ENCODE measurements around the gene PXMP4.
"Not testable (repeated sequence)": the region's sequence is repeated elsewhere in the genome, so short reads cannot be mapped to it uniquely, and the experiment has no call there.

PXMP4 gene, protein sequence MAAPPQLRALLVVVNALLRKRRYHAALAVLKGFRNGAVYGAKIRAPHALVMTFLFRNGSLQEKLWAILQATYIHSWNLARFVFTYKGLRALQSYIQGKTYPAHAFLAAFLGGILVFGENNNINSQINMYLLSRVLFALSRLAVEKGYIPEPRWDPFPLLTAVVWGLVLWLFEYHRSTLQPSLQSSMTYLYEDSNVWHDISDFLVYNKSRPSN

DNA sequence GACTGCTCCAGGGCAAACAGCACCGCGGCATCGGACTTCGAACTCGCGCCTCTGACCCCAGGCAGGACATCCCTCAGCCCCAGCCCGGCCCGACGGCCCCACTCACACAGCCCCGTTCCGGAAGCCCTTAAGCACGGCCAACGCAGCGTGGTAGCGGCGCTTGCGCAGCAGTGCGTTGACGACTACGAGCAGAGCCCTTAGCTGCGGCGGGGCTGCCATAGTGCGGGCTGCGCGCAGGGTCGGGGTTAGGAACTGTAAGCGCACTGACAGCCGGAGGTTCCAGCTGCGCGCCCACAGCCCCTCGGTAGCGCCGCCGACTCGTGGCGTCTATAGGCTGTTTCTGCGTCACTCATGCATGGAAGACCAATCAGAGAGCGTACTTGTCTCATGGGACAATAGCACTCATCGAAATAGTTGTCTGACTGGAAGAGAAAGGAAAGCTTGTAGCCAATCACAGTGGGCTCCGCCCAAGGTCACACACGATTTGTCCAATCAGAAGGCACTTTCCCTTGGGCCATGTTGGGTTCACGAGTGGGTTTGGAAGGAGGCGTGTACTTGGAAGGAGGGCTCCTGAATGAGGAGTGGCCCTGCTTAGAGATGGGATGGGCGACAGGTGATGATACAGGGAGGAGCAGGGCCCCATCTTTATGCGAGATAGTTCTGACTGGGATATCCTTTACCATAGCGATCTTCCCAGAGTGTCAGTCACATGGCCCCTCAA, at the start of gene PXMP4:
PXMP4 (minus strand) TSS at position 322 of the 721 bp plus-strand sequence; CDS start at position 219, 103 bp downstream.
- DNase-seq: peak; percentile 83 to 84

DNA sequence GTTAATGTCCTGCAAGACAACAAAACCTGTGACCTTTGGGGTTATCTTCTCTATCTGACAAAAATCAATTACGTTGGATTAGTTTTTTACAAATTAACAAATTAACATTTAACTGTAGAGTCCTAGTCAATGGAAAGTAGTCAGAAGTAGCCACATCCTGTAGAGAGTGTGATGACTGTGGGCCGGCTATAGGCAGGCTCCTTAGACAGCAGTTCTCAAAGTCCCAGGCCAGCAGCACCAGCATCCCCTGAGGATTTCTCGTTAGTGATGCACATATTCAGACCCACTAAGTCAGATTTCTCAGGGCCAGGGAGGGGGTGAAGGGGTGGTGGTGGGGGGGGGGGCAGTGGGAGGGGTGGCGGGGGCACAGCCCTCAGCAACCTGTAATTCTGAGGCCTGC, 48.9 kb upstream of the PXMP4 start:
- no peak for DNase-seq

DNA sequence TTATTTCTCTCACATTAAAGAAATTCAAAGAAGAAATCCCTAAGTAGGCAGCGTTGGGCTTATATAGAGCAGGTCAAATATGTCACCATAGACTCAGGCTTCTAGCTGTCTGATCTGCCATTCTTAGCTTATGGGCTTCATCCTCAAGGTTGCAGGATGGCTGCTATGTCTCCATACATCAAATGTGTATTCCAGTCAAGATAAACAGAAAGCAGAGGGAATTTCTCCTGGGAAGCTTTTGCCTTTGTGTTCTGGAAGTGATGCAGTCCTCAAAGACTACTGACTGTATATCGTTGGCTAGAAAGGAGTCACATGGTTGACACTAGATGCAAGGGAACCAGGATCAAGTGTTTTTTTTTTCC, 47.6 kb upstream of the PXMP4 start:
- no peak for DNase-seq

DNA sequence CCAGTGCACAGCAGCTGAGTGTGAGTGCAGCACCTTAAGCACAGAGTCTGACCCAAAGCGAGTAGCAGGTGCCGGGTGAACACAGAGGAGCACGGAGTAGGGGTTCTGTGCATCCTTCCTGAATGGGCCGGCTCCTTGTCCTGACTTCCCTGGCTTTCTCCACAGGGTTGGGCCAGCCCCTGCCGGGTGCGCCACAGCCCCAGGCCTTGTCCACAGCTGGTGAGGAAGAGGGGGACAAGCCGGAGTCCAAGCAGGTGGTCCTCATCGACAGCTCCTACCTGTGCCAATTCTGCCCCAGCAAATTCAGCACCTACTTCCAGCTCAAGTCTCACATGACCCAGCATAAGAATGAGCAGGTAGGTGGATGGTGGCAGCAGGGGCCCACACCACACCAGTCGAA, 46.6 kb upstream of the PXMP4 start:
- no peak for DNase-seq

DNA sequence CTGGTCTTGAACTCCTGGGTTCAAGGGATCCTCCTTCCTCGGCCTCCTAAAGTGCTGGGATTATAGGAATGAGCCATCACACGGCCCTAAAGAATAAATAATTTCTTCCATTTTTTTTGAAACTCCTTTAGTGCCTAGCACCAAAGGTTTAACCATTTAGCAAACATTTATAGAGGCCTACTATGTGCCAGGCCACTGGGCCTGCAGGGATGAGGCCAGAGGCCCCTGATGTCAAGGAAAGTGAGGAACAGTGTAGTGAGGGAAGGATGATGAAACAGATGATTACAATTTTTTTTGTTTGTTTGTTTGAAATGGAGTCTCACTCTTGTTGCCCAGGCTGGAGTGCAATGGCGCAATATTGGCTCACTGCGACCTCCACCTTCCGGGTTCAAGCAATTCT, 45.5 kb upstream of the PXMP4 start:
- DNase-seq: no peak

DNA sequence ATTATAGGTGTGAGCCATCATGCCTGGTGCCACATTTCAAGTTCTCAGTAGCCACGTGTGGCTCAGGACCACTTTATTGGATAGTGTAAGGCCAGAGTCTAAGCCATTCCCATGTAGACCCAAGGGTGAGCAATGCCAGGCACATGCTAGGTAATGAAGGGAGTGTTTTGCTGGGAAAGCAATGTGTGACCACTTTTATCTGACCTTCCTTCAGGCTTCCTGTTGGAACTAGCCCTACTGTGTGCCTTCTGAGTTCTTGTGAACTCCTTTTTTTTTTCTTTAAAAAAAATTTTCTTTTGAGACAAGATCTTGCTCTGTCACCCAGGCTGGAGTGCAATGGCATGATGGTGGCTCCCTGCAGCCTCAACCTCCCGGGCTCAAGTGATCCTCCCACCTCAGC, 45.0 kb upstream of the PXMP4 start:
- DNase-seq: no peak

DNA sequence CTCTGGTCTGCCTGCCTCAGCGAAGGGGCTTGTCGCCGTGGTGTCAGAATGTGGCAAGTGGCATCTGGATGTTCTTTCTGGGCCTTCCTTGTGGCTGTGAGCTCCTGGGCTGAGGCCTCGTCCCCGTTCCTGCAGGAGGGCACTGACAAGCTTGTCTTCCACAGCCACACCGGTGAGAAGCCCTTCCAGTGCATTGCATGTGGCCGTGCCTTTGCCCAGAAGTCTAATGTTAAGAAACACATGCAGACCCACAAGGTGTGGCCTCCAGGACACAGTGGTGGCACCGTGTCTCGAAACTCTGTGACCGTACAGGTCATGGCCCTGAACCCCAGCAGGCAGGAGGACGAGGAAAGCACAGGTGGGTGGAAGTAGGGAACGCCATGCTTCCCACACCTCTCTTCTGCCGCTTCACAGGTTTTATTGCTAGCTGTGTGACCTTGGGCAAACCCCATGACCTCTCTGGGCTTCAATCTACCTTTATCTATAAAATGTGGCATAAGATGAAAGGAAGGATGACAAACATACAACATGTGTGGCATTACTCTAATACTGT, 41.7 kb upstream of the PXMP4 start:
- DNase-seq: no peak

DNA sequence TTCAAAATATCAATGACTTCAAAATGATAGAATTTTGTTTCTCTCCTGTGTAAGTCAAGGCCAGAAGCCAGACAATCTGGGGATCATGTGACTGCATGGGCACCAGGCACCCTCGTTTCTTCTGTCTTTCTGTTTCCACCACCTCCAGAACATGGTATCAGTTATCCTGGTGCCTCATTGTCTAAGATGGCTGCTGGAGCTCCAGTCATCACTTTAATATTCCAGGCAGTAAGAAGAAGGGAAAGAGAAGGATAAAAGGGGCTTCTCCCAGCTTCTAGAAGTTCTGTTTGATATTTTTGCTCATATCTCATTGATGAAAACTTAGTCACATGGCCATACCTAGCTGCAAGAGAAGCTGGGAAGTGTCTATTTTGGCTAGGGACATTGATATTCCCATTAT, 37.3 kb upstream of the PXMP4 start:
- DNase-seq: no peak

DNA sequence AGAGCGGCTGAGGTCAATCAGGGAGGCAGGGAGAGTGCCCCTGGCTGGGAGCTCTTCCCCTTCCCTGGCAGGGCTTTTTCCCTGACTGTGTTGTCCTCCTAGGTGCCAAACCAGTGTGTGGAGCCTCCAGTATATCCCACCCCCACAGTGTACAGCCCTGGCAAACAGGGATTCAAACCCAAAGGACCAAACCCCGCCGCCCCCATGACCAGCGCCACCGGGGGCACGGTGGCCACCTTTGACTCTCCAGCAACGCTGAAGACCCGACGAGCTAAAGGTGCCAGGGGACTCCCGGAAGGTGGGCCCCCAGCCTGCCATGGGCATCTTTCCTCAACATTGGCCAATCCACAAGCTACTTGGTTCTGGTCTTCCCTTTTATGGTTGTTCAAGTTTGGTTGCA, 36.9 kb upstream of the PXMP4 start:
- DNase-seq: no peak

DNA sequence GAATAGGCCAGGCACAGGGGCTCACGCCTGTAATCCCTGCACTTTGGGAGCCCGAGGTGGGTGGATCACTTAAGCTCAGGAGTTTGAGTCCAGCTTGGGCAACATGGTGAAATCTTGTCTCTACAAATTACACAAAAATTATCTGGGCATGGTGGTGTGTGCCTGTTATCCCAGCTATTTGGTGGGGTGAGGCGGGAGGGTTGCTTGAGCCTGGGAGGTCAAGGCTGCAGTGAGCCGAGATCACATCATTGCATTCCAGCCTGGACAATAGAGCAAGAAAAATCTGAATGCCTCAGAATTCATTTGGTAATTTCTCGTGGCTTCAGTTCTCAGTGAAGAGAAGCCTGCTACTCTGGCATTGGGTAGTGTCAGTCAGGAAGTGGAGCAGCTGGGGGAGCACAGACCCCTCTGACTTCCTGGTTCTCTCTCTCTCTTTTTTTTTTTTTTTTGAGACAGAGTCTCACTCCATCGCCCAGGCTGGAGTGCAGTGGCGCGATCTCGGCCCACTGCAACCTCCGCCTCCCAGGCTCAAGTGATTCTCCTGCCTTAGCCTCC, 35.9 kb upstream of the PXMP4 start:
- DNase-seq: not testable (repeated sequence)

DNA sequence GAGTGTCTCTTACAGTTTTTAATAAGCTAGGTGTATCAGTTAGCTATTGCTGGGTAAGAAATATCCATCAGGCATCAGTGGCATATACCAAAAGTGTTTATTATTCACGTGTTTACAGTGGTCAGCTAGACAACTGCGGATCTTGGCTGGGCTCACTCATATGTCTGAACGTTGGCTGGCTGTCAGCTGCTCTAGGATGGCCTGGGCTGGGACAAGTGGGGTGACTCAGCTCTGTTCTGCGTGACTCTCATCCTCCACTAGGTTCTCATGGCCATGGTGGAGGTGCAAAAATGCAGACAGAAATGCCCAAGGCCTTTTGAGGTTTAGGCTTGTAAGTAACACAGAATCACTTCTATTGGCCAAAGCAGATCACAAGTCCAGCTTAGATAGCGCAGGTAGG, 33.7 kb upstream of the PXMP4 start:
- no peak for DNase-seq

DNA sequence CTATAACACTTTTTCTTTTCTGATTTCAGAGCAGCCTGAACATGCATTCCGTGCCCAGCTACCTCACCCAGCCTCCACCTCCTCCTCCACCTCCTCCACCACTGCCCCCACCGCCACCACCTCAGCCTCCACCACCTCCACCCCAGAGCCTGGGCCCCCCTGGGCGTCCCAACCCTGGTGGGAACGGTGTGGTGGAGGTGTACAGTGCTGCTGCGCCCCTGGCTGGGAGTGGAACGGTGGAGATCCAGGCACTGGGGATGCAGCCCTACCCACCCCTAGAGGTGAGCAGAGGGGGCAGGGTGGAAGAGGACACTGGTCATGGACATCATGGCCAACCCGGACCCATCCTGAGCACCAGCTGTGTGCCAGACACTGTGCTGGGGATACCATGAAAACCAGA, 33.0 kb upstream of the PXMP4 start:
- no peak for DNase-seq

DNA sequence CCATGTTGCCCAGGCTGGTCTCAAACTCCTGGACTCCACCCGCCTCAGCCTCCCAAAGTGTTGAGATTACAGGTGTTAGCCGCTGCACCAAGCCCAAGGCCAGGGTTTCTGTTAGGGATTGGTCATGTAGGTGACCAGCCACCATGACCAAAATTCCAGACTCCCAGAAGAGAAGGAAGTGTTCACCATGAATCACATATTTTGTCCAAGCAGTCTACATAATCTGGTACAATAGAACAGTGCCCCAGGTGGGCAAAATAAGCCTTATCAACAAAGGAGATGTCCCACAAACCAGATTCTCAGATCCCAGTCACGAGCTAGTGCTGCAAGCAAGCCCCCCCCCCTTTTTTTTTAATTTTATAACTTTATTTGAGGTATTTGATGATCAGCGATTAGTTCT, 31.7 kb upstream of the PXMP4 start:
- no peak for DNase-seq

DNA sequence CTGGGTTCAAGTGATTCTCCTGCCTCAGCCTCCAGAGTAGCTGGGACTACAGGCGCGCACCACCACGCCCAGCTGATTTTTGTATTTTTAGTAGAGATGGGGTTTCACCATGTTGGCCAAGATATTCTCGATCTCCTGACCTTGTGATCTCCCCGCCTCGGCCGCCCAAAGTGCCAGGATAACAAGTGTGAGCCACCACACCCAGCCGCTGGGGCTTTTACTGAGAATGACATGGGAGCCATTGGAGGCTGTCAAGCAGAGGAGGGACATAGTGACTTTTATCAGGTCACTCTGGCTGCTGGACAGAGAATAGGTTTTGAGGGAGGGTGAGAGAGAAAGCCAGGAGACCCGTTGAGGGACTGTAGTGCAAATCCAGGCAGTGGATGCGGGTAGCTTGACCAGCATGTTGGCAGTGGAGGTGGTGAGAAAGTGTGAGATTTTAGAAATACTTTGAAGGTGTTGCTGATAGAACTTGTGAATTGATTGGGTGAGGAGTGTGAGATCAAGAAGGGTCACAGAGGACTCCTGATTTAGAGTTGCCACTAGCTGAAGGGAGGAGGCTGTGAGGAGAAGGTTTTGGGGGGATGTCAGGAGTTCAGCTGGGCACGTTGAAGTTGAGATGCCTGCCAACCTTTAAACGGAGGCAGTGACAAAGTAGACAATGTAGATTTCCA, 26.4 kb upstream of the PXMP4 start:
- DNase-seq: no peak

DNA sequence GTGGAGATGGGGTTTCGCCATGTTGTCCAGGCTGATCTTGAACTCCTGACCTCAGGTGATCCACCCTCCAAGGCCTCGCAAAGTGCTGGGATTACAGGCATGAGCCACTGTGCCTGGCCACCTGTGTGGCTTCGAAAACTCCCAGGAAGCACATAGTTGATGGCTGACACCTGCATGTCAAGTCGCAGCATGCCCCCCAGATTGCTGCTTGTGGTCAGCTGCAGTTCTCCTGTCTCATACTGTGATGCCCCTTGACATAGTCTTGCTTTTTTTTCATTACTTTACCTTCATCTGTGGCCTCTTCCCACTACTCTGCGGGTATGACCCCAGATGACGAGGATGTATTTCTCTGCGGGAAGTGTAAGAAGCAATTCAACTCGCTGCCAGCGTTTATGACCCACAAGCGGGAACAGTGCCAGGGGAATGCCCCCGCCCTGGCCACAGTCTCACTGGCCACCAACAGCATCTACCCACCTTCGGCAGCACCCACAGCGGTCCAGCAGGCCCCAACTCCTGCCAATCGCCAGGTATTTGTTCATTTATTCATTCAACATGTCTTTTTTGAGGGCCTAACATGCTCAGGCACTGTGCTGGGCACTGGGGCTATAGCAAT, 24.8 kb upstream of the PXMP4 start:
- DNase-seq: no peak

DNA sequence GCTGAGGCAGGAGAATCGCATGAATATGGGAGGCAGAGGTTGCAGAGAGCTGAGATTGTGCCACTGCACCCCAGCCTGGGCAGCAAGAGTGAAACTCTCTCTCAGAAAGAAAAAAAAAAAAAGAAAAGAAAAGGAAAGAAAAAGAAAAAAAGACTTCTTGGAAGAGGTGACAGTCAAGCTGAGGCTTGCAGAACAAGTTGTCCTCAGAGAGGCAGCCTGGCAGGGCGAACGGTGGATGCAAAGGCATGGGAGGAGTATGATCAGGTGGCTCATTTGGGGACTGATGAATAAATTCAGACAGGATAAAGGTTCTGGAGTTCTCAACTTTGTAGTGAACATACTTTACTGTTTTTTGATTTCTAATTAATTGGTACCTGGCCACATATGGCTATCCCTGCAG, 24.1 kb upstream of the PXMP4 start:
- DNase-seq: no peak

DNA sequence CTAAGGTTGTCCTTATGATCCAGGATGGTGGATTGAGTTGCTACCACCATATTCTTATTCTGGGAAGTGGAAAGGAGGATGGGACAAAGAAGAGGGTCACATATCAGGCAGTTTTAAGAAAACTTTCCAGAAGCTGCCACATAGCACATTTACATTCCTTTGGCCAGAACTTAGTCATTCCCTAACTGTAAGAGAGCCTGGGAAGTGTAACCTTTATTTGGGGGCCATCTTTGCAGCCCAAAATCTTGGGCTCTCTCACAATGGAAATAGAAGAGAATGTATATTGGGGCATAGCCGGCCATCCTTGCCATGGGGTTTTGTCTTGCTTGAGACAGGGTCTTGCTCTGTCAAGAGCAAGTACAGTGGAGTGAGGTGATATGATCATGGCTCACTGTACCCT, 20.1 kb upstream of the PXMP4 start:
- DNase-seq: no peak

DNA sequence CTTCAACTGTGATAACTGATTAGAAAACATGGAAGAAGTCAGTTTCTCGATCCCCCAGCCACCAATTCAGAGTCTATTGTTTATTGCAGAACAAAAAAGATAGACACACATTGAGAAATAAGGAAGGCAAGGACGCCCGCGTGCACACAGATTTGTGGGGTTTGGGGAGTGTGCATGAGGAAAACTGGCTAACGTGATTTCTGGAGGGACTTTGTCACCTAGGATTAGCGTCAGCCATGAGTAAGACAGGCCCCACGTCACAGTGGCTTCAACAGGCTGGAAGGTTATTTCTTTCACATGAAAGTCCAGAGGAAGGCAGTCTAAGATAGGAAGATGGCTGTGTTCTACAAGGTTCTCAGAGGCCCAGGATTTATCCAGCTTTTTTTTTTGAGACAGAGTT, 19.4 kb upstream of the PXMP4 start:
- no peak for DNase-seq

DNA sequence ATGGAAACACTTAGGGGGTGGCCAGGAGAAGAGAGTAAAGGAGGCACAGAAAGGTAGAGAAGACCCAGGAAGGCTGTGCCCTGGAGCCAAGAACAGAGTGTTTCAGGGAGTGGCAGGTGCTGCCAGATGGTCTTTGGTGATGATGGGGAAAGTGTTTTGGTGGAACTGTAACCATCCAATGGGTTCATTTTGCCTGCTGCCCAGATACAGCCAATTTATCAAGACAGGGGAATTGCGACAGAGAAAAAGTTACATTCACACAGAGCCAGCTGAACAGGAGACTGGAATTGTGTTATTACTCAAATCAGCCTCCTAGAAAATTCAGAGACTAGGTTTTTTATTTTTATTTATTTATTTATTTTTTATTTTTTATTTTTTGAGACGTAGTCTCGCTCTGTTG, 16.9 kb upstream of the PXMP4 start:
- DNase-seq: no peak

DNA sequence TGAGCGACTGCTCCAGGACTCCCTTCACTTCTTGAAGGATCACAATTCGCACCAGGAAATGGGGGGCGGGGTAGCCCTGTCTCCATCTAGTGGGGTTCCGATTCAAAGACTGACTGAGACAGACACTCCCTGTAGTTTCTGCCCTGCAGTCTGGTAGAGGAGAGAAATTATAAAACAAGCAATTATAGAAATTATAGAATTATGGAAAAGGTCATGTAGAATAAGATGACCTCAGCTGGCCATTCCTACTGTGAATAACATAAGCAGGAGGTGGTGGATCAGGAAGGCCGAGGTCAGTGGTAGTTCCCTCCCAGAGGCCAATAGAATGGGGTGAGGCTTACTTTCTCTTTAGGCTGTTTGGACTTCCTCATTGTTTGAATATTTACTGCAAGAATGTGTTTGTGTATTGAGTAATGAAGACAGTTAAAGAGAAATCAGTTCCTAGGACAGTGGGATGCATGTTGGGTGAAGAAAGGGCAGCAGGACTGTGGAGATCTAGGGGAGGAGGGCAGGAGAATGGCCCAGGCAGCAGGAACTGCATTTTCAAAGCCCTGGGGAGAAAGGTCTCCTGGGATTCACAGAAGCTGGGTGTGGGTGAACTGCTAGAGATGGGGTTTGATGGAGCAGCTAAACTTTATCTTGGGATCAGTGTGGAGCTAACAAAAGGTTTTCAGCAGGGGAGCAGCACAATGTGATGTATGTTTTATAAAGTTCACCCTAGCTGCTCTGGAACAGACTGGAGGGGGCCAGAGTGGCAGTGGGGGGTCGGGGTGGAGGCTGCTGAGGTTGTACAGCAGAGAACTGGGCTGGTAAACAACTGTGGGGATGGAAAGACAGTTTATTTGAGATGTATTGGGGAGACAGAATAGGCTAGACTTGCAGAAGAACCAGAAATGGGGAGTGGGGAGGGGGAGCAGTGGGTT, 13.8 kb upstream of the PXMP4 start:
- DNase-seq: no peak

DNA sequence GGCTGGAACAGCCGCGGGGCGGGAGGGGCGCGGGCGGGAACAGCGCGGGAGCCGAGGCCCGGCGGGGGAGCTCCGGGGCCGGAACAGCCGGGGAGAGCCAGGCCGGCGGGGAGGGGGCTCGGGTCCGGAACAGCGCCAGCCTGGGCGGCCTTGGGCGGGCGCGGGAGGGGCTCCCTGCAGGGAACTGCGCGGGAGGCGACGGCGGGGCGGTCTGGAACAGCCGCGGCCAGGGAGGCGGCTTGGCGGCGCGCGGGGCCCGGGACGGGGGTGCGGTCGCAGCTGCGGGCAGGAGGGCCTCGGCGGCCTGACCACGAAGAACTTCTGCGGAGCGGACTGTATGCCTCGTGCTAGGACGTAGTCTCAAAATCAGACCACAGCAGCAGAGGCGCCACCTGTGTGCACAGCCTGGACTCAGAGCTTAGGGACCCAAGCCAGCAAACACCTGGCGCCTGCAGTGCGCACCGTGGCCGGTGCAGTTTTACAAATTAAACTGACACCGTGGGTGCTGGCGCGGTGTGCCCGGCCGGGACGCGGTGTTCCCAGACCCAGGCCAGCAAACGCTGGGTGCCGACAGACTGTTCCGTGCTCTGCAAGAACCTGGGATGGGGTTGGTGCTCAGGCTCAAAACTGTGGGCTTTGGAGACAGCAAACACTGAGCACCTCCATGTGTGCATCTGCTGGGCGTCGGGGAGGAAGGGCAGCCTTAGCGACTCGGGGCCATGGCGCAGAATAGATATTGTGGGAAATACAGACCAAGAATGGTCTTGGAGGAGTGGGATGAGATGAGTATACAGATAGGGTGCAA, 12.3 kb upstream of the PXMP4 start:
- peak; percentile 80 to 83 for DNase-seq

Data from activated CD4-positive, alpha-beta T cell treated with anti-CD3 and anti-CD28 coated beads for 4 hours (primary cell).